ENCODE measurements around the gene CCDC88B.
A peak's percentile ranks its signal among the peaks of the same experiment; 100 is the strongest.
"Not testable (repeated sequence)": the region's sequence is repeated elsewhere in the genome, so short reads cannot be mapped to it uniquely, and the experiment has no call there.

Gene CCDC88B

DNA sequence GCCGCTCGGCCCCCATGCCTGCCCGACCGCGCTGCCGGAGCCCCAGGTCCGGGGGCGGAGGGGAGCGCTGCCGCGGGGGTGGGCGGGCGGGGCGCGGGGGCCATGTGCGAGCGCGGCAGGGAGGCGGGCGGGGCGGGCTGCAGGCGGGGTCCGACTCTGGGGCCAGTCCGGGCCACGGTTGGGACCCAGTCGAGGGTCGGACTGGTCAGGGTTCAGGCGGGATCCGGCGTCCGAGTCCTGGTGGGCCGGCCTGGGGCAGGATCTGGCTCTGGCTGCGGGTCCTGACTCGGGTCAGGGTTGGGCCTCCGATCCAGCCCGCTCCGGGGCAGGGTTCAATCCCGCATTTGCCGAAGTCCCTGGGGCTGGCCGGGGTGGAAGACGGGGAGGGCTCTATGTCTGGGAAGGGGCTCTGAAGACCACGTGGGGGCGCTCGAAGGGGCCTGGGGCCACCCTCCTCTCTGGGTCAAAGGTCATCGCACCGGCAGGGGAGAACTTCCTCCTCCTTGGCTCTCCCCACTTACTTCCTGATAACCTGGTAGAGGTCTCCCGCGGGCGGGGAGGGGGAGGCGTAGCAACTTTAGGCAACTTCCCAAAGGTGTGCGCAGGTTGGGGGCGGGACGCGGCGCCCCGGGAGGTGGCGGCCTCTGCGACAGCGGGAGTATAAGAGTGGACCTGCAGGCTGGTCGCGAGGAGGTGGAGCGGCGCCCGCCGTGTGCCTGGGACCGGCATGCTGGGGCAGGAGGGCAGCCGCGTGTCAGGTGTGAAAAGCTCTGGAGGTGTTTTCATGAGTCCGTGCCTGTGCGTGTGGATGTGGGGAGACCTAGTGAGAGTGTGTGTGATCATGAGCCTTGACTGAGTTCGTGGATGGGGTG lies 34.1 kb upstream of the CCDC88B start:
- peak; percentile 90 for DNase-seq

- no peak for DNase-seq
These were observed 33.5 kb upstream of the CCDC88B start for GRCh38 chr11:64306563-64306875.

GRCh38 chr11:64306876-64307622 lies 33.0 kb upstream of the CCDC88B start:
- no peak for DNase-seq

DNA sequence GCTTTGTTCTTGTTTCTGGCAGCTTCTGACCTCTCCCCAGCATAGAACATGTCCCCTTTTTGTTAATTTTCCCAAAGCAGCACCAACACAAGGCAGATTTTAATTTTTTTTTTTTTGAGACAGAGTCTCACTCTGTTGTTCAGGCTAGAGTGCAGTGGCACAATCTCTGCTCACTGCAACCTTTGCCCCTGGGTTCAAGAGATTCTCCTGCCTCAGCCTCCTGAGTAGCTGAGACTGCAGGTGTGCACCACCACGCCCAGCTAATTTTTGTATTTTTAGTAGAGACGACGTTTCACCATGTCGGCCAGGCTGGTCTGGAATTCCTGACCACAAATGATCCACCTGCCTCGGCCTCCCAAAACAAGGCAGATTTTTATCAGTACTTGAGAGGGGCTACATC lies 32.2 kb upstream of the CCDC88B start:
- not testable (repeated sequence) for DNase-seq

DNA sequence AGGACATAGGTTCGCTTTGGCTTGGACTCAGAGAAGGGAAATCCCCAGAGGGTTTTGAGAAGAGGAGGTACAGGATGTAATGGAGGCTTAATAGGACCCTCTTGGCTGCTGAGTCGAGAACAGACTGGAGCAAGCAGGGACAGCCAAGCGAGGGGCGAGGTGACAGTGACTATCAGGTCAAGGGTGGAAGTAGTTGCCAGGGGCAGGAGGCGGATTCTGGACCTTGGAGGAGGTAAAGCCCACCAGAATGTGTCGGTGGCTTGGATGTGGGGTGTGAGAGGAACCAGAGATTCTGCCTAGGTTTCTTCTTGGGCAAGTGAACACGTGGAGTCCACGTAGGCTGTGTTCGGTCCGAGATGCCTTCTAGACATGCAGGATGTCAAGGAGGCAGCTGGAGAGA lies 27.1 kb upstream of the CCDC88B start:
- DNase-seq = no peak

DNA sequence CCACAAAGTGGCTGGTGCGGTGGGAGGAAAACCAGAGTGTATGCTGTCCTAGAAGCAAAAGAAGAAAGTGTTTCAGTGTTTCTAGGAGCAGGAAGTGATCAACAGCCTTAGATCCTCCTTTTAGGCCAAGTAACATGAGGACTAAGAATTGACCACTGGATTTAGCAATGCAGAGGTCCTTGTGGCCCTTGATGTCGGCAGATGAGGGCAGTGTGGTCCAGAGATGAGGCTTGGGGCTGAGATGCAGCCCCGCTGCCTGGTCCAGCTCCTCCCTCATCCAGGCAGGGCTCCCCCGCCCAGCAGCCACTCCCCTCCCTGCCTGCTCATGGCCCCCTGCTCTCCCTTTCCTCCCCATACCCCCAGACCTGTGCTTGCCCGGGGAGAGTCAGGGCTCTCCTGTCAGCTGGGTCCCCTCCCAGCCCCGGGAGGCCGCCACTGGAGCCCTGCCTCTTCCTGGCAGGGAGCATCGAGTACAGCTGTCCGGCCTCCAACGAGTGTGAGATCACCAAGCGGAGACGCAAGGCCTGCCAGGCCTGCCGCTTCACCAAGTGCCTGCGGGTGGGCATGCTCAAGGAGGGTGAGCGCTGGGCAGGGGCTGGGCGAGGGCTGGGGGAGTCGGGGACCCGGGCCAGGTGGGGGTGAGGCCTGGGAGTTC lies 26.4 kb upstream of the CCDC88B start:
- DNase-seq = no peak

DNA sequence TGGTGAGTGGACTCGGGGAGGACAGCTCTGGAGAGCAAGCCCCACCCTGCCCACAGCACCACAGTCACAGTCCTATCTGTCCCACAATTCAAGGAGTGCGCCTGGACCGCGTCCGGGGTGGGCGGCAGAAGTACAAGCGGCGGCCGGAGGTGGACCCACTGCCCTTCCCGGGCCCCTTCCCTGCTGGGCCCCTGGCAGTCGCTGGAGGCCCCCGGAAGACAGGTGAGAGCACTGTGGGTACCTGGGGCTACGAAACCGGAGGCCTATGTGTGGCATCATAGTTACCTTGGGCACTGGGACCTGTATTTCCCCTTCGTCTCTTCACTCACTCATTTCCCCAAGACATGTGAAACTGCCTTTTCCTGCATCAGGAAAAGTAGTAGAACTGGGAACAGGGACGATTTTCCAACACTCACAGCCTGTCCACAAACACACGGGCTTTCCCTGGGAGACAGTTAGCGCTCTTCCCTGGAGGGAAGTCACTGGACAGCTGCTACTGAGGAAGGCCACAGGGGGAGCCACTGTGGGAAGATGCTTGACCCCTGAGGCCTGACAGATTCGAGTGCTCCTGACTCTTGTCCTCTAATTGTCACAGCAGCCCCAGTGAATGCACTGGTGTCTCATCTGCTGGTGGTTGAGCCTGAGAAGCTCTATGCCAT lies 25.7 kb upstream of the CCDC88B start:
- no peak for DNase-seq

GRCh38 chr11:64314805-64315561 lies 25.0 kb upstream of the CCDC88B start:
- no peak for DNase-seq

DNA sequence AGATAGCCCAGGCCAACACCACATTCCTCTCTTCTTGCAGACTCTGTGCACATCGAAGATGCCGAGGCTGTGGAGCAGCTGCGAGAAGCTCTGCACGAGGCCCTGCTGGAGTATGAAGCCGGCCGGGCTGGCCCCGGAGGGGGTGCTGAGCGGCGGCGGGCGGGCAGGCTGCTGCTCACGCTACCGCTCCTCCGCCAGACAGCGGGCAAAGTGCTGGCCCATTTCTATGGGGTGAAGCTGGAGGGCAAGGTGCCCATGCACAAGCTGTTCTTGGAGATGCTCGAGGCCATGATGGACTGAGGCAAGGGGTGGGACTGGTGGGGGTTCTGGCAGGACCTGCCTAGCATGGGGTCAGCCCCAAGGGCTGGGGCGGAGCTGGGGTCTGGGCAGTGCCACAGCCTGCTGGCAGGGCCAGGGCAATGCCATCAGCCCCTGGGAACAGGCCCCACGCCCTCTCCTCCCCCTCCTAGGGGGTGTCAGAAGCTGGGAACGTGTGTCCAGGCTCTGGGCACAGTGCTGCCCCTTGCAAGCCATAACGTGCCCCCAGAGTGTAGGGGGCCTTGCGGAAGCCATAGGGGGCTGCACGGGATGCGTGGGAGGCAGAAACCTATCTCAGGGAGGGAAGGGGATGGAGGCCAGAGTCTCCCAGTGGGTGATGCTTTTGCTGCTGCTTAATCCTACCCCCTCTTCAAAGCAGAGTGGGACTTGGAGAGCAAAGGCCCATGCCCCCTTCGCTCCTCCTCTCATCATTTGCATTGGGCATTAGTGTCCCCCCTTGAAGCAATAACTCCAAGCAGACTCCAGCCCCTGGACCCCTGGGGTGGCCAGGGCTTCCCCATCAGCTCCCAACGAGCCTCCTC lies 24.1 kb upstream of the CCDC88B start:
- DNase-seq = not testable (repeated sequence)

- DNase-seq = peak; percentile 81
These were observed 23.2 kb upstream of the CCDC88B start for GRCh38 chr11:64316672-64317324.

DNA sequence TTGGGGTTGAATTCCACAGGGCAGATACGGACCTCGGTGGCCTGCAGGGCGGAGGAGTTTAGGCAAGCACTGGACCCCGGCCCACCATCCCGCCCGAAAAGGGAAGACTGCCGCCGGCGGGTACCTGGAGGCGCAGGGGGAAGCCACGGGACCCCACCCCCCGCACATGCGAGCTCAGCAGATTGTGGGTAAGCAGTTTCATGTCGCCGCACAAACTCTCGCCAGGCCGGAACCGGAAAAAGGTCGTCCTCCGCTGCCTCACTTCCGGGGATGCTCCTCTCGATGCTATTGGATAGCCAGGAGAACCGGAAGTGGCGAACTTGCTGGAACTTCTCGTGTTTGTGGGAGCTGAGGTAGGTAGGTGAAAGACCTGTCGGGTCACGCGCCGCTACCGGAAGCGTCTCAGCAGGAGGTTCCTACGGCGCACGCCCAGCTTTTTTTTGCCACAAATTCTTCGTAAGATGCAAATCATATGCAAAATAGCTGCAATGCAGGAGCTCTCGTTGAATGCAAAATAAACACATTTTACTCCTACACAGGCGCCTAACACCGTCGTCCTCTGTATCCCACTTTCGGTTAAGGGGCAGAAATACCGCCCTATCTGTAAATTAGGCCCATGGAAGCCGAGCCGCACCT lies 22.6 kb upstream of the CCDC88B start, which contains the start of gene TRMT112:
Gene TRMT112 (minus strand): TSS at position 235 of the 636 bp plus-strand sequence. CDS start 33 bp downstream, at position 202.
- DNase-seq = peak; percentile 98

DNA sequence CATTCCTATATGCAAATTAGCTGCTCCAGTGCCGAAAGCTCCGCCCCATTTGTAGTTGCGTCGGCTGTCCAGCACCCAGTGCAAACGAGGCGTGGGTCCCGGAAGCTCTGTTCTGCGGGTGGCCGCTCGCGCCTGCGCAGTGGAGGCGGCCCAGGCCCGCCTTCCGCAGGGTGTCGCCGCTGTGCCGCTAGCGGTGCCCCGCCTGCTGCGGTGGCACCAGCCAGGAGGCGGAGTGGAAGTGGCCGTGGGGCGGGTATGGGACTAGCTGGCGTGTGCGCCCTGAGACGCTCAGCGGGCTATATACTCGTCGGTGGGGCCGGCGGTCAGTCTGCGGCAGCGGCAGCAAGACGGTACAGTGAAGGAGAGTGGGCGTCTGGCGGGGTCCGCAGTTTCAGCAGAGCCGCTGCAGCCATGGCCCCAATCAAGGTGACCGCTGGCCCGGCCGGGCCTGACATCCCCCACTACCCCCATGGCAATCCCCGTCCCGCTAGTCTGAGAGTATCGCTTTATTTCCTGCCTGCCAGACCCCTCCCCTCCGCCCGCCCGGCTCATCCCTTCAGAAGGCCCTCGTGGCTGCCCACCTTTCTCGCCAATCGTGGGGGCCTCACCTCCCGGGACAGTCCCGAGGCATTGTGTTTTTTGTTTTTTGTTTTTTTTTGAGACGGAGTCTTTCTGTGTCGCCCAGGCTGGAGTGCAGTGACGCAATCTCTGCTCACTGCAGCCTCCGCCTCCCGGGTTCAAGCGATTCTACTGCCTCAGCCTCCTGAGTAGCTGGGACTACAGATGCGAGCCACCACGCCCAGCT lies 21.8 kb upstream of the CCDC88B start, which contains the start of gene PRDX5:
Gene PRDX5 (plus strand): TSS at position 161 of the 805 bp plus-strand sequence. CDS start 95 bp downstream, at position 256.
- peak; percentile 98 for DNase-seq

DNA sequence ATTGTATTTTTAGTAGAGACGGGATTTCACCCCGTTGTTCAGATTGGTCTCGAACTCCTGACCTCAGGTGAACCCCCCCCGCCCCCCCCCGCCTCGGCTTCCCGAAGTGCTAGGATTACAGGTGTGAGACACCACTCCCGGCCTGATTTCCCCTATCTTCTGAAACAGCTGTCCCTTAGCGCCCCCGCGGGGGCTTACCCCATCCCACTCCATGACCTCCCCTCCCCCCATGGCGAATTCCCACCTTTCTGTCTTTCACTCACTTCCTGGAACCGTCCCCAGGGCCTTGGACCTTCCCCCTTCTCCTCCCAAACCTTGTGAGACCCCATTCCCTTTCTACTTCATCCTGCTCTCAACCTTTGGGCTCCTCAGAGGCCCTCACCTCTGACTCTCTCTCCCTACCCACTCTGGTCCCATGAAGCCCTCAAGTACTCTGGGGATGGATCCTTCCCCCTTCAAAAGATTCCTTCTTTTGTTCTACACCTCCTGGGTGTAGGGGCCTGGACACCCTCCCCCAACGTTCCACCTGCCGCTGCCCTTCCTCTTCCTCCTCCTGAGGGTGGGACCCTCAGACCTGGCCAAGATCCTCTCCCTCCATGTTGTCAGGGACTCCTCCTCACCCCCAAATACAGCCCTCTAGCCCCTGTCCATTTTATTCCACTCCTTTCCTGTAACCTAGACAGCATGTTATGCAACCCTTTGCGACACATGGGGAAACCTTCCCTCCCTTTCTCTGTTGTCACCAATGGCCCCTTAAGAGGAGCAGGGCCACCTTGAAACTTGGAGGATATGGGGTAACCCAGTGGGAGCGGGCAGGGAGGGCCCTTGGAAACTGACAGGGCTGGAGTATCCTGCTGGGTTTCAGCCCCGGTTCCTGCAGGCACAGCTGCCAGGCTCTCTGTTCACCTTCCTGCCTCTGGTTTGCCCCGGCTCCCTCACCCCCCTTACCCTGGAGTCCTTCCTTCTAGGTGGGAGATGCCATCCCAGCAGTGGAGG lies 20.9 kb upstream of the CCDC88B start:
- DNase-seq = no peak

GRCh38 chr11:64320556-64320955 lies 19.4 kb upstream of the CCDC88B start:
- DNase-seq = no peak

DNA sequence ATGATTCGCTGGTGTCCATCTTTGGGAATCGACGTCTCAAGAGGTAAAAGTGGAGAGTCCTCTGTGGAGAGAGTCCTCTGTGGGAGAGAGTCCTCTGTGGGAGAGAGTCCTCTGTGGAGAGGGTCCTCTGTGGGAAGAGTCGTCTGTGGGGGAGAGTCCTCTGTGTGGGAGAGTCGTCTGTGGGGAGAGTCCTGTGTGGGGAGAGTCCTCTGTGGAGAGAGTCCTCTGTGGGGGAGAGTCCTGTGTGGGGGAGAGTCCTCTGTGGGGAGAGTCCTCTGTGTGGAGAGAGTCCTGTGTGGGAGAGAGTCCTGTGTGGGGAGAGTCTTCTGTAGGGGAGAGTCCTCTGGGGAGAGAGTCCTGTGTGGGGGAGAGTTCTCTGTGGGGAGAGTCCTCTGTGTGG lies 19.0 kb upstream of the CCDC88B start:
- no peak for DNase-seq

GRCh38 chr11:64321533-64321932 lies 18.5 kb upstream of the CCDC88B start:
- DNase-seq = no peak

DNA sequence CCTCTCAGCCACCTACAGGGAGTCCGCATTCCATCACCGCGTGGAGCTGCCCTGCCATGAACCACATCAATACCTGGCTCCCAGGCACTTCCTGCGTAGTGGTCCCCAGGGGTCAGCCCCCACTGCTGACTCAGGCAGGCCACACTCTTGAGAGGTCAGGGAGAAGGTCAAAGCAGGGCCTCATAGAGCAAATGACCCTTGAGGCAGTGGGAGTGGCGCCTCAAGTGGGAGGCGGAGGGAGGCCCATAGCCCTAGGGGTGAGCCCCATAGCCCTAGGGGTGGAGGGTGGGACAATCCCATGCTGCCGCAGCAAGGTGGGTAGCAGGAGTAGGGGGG lies 17.1 kb upstream of the CCDC88B start:
- DNase-seq = no peak

GRCh38 chr11:64323373-64323772 lies 16.6 kb upstream of the CCDC88B start:
- DNase-seq = no peak

Data from activated effector memory CD4-positive, alpha-beta T cell treated with anti-CD3 and anti-CD28 coated beads, Interleukin-2, amount 50 U/mL, for 16 hours (primary cell).